Bronchial epithelial cell (primary cell): ENCODE measurements around the gene SETBP1. TPM values are rescaled to one million over a fixed set of nuclear protein-coding genes. Genes with fewer than 3 reads are reported as not detected.

Experiments used
- DNase-seq: peaks from one replicate; pipeline ENCODE4 v3.0.0-alpha.2; 2010; ENCODE audit warnings: low read depth
- FAIRE-seq: peaks from 2 replicates; lab custom pipeline; 2011; peaks lifted over from hg19 to GRCh38; lab: Jason Lieb, UNC
- H3K27me3 ChIP-seq: 2 replicates; pipeline ENCODE4 v1.5.1; 2011; ENCODE audit warnings: low read length; ENCODE audit not compliant: control insufficient read depth, insufficient read depth
- H3K36me3 ChIP-seq: 2 replicates; pipeline ENCODE4 v1.5.1; 2011; ENCODE audit warnings: low read length; ENCODE audit not compliant: control insufficient read depth, insufficient read depth
- H3K4me3 ChIP-seq: 2 replicates; pipeline ENCODE4 v1.5.1; 2011; ENCODE audit warnings: mild to moderate bottlenecking, low read depth, low read length, control low read depth
- total RNA-seq: library from RNA; depleted of rRNA; stranded (reverse); fragments of >200 nt; gene quantifications from 2 replicates; pipeline ENCODE4 v1.2.1, GENCODE V29; 2014
- TF ChIP-seq, protein P1 (sequence below): IDR thresholded peaks from 2 replicates; pipeline ENCODE4 v1.5.1; 2011; ENCODE audit warnings: mild to moderate bottlenecking, moderate library complexity, low read length, control low read depth, inconsistent platforms; ENCODE audit not compliant: insufficient read depth, severe bottlenecking

SETBP1 gene
- total RNA-seq, 1 donor from 2014 or later = 1.8 TPM

GRCh38 chr18:45046961-45047360, 366.3 kb downstream of the SETBP1 start:
- FAIRE-seq = no peak

DNA sequence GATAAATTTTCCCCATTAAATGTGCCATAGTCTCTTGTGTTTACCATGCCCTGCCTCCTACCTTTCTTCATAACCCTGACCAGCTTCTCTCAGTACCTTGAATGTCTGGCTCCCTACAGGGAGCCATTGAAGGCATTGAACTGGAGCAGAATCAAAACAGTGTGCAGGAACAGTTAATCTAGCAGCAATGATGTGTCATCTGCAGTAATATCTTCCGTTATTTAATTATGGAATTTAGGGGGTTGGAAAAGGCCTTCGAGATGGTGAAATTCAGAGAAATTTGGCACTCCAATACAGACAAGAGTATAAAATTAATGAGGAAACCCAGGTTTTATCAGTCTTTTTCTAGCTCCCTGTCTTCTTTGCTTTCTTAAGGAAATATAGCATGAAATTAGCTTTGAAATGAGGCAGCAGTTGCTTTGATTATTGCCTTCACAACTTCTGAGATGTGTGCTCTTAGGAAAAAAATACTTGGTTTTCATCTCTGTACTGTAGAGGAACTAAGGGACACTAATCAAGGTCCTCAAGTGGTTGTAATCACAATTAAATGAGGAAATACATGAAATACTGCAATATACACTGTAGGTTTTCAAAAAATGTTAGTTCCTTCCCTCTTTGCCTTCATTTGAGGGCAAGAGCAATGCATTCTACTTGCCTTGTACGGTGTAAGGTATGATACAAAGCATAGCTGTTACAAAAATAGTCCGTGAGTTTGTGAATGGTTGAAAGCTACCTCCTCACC, 369.1 kb downstream of the SETBP1 start:
- FAIRE-seq (no peak), DNase-seq (no peak)
- H3K36me3 ChIP-seq = no peaks in the 10 kb centered on the region
- TF ChIP-seq, protein P1, sequence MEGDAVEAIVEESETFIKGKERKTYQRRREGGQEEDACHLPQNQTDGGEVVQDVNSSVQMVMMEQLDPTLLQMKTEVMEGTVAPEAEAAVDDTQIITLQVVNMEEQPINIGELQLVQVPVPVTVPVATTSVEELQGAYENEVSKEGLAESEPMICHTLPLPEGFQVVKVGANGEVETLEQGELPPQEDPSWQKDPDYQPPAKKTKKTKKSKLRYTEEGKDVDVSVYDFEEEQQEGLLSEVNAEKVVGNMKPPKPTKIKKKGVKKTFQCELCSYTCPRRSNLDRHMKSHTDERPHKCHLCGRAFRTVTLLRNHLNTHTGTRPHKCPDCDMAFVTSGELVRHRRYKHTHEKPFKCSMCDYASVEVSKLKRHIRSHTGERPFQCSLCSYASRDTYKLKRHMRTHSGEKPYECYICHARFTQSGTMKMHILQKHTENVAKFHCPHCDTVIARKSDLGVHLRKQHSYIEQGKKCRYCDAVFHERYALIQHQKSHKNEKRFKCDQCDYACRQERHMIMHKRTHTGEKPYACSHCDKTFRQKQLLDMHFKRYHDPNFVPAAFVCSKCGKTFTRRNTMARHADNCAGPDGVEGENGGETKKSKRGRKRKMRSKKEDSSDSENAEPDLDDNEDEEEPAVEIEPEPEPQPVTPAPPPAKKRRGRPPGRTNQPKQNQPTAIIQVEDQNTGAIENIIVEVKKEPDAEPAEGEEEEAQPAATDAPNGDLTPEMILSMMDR = no peak
- no peaks in the 10 kb centered on the region for H3K27me3 ChIP-seq
- no peak overlapping the region for H3K4me3 ChIP-seq

More at GRCh38 chr18:45046961-45047360, 366.3 kb downstream of the SETBP1 start:
- Histone ChIP-seq H3K27me3 (no peaks in the 10 kb centered on the region), H3K36me3 (no peaks in the 10 kb centered on the region), H3K4me3 (no peak overlapping the region)
- DNase-seq = no peak
- TF ChIP-seq, protein P1 = no peak

DNA sequence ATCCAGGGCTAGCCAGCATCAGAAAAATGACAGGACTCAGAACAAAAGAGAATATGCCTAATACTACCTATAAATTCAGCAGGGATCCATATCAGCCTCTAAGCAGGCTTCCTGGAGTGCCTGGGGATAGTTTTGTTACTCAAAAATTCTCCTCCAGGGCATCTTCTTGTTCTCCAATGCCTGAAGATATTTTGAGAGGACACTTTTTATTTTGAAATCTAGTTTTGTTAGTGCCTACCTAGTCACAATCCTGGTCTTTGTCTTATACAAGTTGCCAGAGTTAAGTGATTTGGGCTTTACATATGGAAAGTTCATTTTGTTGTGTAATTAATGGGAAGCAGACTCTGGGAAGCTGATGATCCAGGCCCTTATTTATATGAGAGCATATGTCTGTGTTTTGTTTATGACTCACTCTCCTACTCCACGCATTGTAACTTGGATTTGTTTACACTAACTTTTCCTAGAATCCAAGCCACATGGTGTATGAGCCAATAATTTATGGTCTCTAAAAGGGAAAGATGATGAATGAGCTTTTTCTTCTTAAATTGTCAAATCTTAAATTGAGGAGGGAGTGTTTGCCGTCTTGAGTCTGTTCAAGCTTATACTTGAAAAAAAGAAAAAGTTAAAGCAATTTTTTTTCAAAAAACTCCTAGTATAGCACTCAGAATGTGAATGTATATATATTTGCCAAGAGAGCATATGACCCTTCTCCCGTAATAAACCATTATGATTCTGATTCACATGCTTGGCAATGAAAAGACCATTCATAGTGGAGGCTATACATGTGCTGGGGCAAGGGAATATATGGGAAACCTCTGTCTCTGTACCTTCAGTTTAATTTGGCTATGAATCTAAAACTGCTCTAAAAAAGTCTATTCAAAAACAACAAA, 370.3 kb downstream of the SETBP1 start:
- Histone ChIP-seq H3K36me3 (no peaks in the 10 kb centered on the region), H3K27me3 (no peaks in the 10 kb centered on the region), H3K4me3 (no peak overlapping the region)
- TF ChIP-seq, protein P1 = no peak
- no peak for FAIRE-seq
- peak; percentile 88 for DNase-seq

GRCh38 chr18:45054636-45055035, 373.9 kb downstream of the SETBP1 start:
- TF ChIP-seq, protein P1 = no peak
- FAIRE-seq (no peak), DNase-seq (no peak)
- Histone ChIP-seq H3K36me3 (no peaks in the 10 kb centered on the region), H3K4me3 (no peak overlapping the region), H3K27me3 (no peaks in the 10 kb centered on the region)

- no peak overlapping the region for H3K4me3 ChIP-seq
- no peaks in the 10 kb centered on the region for H3K27me3 ChIP-seq
- FAIRE-seq (no peak), DNase-seq (no peak)
- H3K36me3 ChIP-seq = no peaks in the 10 kb centered on the region
- TF ChIP-seq, protein P1 = no peak
Measured at GRCh38 chr18:45055811-45056210, 375.1 kb downstream of the SETBP1 start.
